Measurements from ENCODE around the gene NANOS2.

DNA sequence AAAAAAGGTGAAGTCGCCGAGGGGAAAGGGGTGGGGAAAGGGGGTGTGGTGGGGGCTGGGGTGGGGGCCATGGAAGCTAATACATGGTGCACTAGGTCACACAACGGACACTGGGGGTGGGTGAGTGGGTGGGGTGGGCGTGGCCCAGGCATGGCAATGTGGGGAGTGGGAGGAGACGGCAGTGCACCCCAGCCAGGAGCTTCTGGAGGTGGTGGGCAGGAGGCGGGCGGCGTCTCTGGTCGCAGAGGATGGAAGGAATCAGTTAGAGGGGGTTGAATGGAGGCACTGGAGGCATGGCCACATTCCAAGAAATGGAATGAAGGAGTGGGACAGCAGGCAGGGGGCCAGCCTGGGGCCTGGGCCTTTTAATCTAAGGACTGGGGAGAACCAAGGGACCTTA lies 19.2 kb upstream of the NANOS2 start:
- TF ChIP-seq, protein P1, sequence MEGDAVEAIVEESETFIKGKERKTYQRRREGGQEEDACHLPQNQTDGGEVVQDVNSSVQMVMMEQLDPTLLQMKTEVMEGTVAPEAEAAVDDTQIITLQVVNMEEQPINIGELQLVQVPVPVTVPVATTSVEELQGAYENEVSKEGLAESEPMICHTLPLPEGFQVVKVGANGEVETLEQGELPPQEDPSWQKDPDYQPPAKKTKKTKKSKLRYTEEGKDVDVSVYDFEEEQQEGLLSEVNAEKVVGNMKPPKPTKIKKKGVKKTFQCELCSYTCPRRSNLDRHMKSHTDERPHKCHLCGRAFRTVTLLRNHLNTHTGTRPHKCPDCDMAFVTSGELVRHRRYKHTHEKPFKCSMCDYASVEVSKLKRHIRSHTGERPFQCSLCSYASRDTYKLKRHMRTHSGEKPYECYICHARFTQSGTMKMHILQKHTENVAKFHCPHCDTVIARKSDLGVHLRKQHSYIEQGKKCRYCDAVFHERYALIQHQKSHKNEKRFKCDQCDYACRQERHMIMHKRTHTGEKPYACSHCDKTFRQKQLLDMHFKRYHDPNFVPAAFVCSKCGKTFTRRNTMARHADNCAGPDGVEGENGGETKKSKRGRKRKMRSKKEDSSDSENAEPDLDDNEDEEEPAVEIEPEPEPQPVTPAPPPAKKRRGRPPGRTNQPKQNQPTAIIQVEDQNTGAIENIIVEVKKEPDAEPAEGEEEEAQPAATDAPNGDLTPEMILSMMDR (IDR thresholded peaks at IDR 0.05), result no peak
- TF ChIP-seq POLR2A (IDR thresholded peaks at IDR 0.05), result no peak

Data from right lobe of liver (tissue), 4 donors.